Hepatic stellate cell (primary cell): ENCODE data around the gene RNF38.
"Not testable (repeated sequence)": the region's sequence is repeated elsewhere in the genome, so short reads cannot be mapped to it uniquely, and the experiment has no call there.

Source experiments
- DNase-seq: peaks from one replicate; pipeline ENCODE4 v3.0.0; 2011; ENCODE audit warnings: low spot score

RNF38 gene

GRCh38 chr9:36399980-36400331, at the start of gene RNF38:
Gene RNF38, minus strand, starts transcription at chr9:36400269. Its CDS starts 161 bp downstream, at chr9:36400108.
- no peak for DNase-seq

- DNase-seq = not testable (repeated sequence)
These were observed 48.5 kb upstream of the RNF38 start for GRCh38 chr9:36448555-36448954.

GRCh38 chr9:36448017-36448416, 47.9 kb upstream of the RNF38 start:
- no peak for DNase-seq

GRCh38 chr9:36446678-36447077, 46.6 kb upstream of the RNF38 start:
- not testable (repeated sequence) for DNase-seq

DNA sequence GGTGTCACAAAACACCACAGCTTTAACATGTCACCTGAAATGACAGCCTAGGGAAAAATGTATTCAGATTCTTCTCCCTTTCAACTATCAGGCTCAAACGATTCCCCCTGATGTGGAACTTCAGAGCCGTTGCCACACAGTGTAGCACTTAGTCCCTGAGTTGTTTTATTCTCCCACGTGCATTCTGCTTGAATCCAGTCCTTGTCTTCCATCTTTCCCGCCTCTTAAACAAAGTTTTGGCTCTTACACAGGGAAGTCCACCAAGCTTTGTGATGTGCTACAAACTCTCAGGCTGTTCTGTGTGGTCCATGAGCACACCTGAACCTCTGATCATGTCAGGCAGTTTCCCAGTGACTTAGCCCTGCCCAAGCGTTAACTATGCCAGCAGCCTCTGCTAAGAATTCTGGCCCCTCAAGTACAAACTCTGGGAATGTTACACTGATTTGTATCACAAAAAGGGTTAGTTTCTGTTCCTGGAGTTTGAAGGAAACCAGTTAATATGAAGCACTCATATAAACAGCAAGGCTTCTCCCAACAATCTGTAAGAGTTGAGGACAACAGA, 45.8 kb upstream of the RNF38 start:
- DNase-seq = no peak

GRCh38 chr9:36444203-36444602, 44.1 kb upstream of the RNF38 start:
- DNase-seq = no peak

DNA sequence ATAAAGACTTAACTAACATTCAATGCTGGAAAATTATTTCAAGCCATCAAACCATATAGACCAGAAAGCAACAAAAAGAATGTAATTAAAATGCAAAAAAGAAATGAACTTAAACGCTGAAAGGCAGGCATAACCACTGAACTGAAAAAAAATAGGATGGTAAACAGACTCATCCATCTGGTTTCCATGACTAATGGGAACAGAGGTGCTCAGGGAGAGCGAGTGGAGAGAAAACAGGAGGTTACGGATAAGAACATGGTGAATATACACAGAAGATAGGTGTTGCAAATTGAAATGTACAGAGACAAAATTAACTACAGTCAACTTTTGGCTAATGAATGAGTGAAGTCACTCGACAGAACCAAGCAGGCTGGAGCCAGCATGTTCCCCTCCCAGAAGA, 43.5 kb upstream of the RNF38 start:
- DNase-seq = no peak

GRCh38 chr9:36442710-36443109, 42.6 kb upstream of the RNF38 start:
- DNase-seq = no peak

GRCh38 chr9:36441966-36442365, 41.9 kb upstream of the RNF38 start:
- no peak for DNase-seq

GRCh38 chr9:36438536-36439236, 38.6 kb upstream of the RNF38 start:
- DNase-seq = no peak

DNA sequence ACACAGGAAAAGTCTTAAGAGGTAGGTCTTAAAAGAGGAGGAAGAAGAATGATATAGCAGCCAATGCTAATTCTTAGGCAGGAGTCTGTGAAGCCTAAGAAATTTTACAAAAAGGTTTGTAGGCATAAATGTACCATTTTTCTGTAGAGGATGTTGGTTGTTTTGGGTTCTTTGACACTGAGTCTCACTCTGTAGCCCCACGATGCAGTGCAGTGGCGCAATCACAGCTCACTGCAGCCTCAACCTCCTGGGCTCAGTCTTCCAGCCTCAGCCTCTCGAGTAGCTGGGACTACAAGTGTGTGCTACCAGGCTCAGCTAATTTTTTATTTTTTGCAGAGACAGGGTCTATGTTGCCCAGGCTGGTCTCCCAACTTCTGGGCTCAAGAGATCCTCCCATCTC, 37.7 kb upstream of the RNF38 start:
- DNase-seq = no peak

DNA sequence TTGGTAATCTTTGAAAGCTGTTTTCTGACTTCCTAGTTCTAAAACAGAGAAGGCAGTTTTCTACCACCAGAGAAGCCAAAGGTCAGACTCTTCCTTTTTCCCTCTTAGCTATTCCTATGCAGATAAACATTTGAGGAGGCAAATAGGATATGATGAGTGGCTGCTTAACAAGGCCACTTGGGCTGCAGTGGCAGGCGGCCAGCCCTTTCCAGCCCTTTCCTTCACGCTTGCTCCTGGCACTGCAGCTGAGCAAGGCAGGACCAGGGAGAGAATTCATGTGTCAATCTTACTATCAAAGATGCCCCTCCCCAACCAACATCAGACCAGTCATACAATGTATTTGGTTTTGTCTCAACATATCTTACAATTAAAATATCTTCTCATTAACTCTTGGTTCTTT, 36.8 kb upstream of the RNF38 start:
- no peak for DNase-seq

DNA sequence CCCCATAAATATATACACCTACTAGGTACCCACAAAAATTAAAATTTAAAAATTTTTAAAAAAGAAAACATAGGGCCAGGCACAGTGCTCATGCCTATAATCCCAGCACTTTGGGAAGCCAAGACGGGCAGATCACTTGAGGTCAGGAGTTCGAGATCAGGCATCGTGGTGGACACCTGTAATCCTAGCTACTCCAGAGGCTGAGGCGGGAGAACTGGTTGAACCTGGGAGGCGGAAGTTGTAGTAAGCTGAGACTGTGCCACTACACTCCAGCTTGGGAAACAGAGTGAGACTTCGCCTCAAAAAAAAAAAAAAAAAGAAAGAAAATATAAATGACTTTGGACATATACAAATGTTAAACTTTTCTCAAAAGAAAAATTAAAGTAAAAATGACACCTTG, 33.3 kb upstream of the RNF38 start:
- DNase-seq = no peak

GRCh38 chr9:36431078-36431477, 31.0 kb upstream of the RNF38 start:
- DNase-seq = no peak

DNA sequence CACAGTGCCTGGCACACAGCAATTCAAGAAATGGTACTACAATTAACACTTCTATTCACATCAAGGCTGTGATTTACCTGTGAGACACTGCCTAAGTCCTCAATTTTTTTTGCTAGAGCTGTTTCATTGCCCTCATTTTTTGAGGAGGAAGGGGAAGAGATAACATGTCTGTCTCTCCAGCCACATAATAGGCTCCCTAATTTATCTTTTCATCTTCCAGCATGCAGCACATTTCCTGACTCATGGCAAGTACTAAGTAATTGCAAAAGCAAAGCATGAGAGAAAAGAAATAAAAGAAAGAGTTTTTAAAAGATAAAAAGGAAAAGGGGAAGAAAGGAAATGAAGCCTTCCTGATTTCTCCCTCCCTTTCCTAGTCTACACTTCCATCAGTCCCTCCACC, 26.9 kb upstream of the RNF38 start:
- DNase-seq = no peak

- DNase-seq = no peak
These were observed 26.3 kb upstream of the RNF38 start for GRCh38 chr9:36426348-36426747.

GRCh38 chr9:36424289-36425055, 24.4 kb upstream of the RNF38 start:
- no peak for DNase-seq

DNA sequence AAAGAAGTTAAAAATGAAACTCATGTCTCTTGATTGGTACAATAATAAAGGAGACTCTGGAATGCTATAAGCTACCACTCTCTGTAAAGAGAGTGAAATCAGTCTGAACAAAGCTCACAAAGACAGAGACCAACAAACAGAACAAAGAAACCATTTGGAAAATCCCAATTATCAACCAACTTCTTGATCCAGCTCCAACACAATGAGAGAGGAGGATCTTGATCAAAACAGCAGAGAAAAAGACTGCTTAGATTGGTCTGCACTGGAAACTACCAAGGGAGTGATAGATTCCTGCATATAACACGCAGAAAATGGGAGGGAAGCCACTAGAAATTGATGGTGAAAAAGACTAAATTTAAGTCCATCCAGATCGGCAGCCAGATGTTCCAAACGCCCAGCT, 23.1 kb upstream of the RNF38 start:
- no peak for DNase-seq

DNA sequence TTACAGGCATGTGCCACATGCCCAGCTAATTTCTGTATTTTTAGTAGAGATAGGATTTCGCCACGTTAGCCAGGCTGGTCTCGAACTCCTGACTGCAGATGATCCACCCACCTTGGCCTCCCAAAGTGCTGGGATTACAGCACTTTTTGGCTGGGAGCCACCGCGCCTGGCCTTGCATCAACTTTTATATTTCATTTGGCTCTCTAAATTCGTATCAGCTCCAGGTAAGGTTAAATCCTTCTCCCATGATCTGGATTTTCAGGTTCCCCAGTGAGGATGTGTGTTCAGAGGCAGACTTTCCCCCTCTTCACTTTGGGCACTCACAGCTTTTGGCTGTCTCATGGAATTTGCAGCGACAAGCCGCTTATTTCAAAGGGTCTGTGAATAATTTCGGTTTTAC, 16.8 kb upstream of the RNF38 start:
- no peak for DNase-seq

DNA sequence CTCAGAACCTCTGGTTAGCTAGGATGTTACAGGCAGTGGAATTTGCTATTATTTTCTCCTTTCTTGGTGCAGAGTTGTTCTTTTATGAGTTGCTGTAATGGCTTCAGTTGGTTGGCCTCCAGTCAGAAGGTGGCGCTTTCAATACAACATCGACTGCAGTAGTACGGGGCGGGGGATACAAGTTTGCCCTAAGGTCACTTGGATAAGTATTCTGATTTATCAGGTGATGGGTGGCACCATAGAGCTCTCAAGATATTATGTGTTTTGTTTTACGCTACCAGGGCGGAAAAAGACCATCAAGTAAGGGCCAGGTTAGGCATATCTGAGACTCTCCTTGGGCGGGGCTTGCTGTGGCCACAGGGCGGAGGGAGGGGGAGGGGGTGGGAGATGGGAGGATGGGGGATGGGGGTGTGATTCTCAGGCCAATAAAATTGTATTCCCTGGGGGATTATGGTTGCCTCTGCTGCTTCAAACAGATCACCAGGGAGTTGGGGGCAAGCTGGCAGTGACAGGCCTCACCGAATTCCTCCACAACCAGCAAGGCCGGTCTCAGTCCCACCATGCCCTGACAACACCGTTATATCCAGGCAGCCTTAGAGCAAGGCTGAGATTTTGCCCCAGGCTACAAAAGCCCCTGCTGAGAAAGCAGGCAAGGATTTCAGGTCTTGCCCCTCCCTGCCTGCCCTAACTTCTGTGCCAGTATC, 15.9 kb upstream of the RNF38 start:
- DNase-seq = no peak

GRCh38 chr9:36411410-36411809, 11.3 kb upstream of the RNF38 start:
- DNase-seq = not testable (repeated sequence)

- not testable (repeated sequence) for DNase-seq
These were observed 9.0 kb upstream of the RNF38 start for GRCh38 chr9:36409076-36409475.
